ENCODE data around the gene CKM.

- TF ChIP-seq EP300 (IDR thresholded peaks at IDR 0.05) (no peak), CTCF (IDR thresholded peaks at IDR 0.05) (no peak), POLR2A (IDR thresholded peaks at IDR 0.05) (no peak), POLR2AphosphoS5 (IDR thresholded peaks at IDR 0.05) (no peak)
Observed at GRCh38 chr19:45276284-45276687, 46.4 kb downstream of the CKM start.
